ENCODE measurements around the gene ZBED1. TPM values are rescaled to one million over a fixed set of nuclear protein-coding genes. Genes with fewer than 3 reads are reported as not detected.
"Not testable (repeated sequence)": the region's sequence is repeated elsewhere in the genome, so short reads cannot be mapped to it uniquely, and the experiment has no call there.

Gene ZBED1
- total and polyA plus RNA-seq, 2 donors (not counting 3 experiments of a cell fraction or from before 2014, with no cell fraction given): 24.6 to 46.5 TPM

- BruUV-seq (replicated peaks): no TSS peak
- no peak for TF ChIP-seq CTCF (IDR thresholded peaks at IDR 0.05; ENCODE audit: extremely low read depth in 1 of 2, insufficient read depth in 1 of 2, low read depth in 1 of 2, low read length in 2 of 2)
- TF ChIP-seq EZH2 (IDR thresholded peaks at IDR 0.05; ENCODE audit: borderline replicate concordance, low read depth, low read length, severe bottlenecking): no peak
- TF ChIP-seq JUN (IDR thresholded peaks at IDR 0.05; ENCODE audit: borderline replicate concordance, insufficient read depth, insufficient read length, low read depth): no peak
- no peak for TF ChIP-seq FOS (IDR thresholded peaks at IDR 0.05; ENCODE audit: borderline replicate concordance, insufficient read depth, low read length)
- TF ChIP-seq POLR2AphosphoS5 (IDR thresholded peaks at IDR 0.05; ENCODE audit: insufficient read depth, low read depth, low read length): no peak
- TF ChIP-seq MAX (IDR thresholded peaks at IDR 0.05; ENCODE audit: insufficient read depth, insufficient read length): no peak
- TF ChIP-seq POLR2A (IDR thresholded peaks at IDR 0.05; ENCODE audit: low read depth, low read length): no peak
- Histone ChIP-seq H4K20me1 (replicated peaks; ENCODE audit: control insufficient read depth, extremely low read depth, insufficient read depth, low read length) (no peaks in the 10 kb centered on the region), H3K9ac (replicated peaks; ENCODE audit: extremely low read depth, insufficient read depth, low read length) (no peak overlapping the region), H3K36me3 (ENCODE audit: control insufficient read depth in 2 of 2, extremely low read depth in 1 of 2, insufficient read depth in 2 of 2, low read length in 2 of 2) (no peaks in the 10 kb centered on the region), H3K4me2 (ENCODE audit: insufficient read depth, low read length) (no peak overlapping the region), H3K4me1 (ENCODE audit: control insufficient read depth, extremely low read depth, insufficient read depth, low read length) (no peaks in the 10 kb centered on the region), H3K79me2 (ENCODE audit: control insufficient read depth, insufficient read depth, low read length) (peaks cover 26% of the 10 kb centered on the region), H2AFZ (ENCODE audit: low read depth, low read length) (no peak overlapping the region), H3K9me1 (replicated peaks; ENCODE audit: control insufficient read depth, extremely low read depth, insufficient read depth, low read length) (no peaks in the 10 kb centered on the region), H3K9me3 (replicated peaks; ENCODE audit: control insufficient read depth, insufficient read depth, low read length) (no peaks in the 10 kb centered on the region), H3K4me3 (replicated peaks in 1 of 3; ENCODE audit: insufficient read depth in 1 of 3, low read depth in 1 of 3, low read length in 3 of 3) (no peak overlapping the region), H3K27me3 (ENCODE audit: control insufficient read depth in 2 of 2, insufficient read depth in 2 of 2, low read length in 2 of 2) (no peaks in the 10 kb centered on the region), H3K27ac (ENCODE audit: insufficient read depth, low read depth, low read length) (no peak overlapping the region)
- POLR2A ChIA-PET: no interaction called here
- FAIRE-seq (no peak), DNase-seq (ENCODE audit: low read depth, low spot score) (no peak)
- dilution Hi-C loops (cut with MboI; ENCODE audit: extremely low pct_ligation_motif_present, low sequenced_read_pairs): no loop called here
- CTCF ChIA-PET: no interaction called here
- intact Hi-C loops (cut with micrococcal nuclease): no loop called here
These were observed 22.0 kb downstream of the ZBED1 start for GRCh38 chrX:2478546-2479419.

GRCh38 chrX:2477313-2477712, 23.5 kb downstream of the ZBED1 start:
- FAIRE-seq; DNase-seq (ENCODE audit: low read depth, low spot score); CTCF ChIA-PET; H3K36me3 ChIP-seq (ENCODE audit: control insufficient read depth in 2 of 2, extremely low read depth in 1 of 2, insufficient read depth in 2 of 2, low read length in 2 of 2); H3K4me1 ChIP-seq (ENCODE audit: control insufficient read depth, extremely low read depth, insufficient read depth, low read length); BruUV-seq (replicated peaks); H3K4me3 ChIP-seq (replicated peaks in 1 of 3; ENCODE audit: insufficient read depth in 1 of 3, low read depth in 1 of 3, low read length in 3 of 3); H3K9me1 ChIP-seq (replicated peaks; ENCODE audit: control insufficient read depth, extremely low read depth, insufficient read depth, low read length); H3K9me3 ChIP-seq (replicated peaks; ENCODE audit: control insufficient read depth, insufficient read depth, low read length); H2AFZ ChIP-seq (ENCODE audit: low read depth, low read length); H3K9ac ChIP-seq (replicated peaks; ENCODE audit: extremely low read depth, insufficient read depth, low read length); H3K27ac ChIP-seq (ENCODE audit: insufficient read depth, low read depth, low read length); H3K4me2 ChIP-seq (ENCODE audit: insufficient read depth, low read length); dilution Hi-C loops (cut with MboI; ENCODE audit: extremely low pct_ligation_motif_present, low sequenced_read_pairs); POLR2A ChIA-PET; H4K20me1 ChIP-seq (replicated peaks; ENCODE audit: control insufficient read depth, extremely low read depth, insufficient read depth, low read length); intact Hi-C loops (cut with micrococcal nuclease); H3K27me3 ChIP-seq (ENCODE audit: control insufficient read depth in 2 of 2, insufficient read depth in 2 of 2, low read length in 2 of 2): not testable (repeated sequence)
- H3K79me2 ChIP-seq (ENCODE audit: control insufficient read depth, insufficient read depth, low read length): peaks cover 26% of the 10 kb centered on the region

Data from endothelial cell of umbilical vein (primary cell).